HG02973 (cell line): ENCODE results near the gene SPAG9.

Experiments
- ATAC-seq: cut with Tn5 transposase; IDR thresholded peaks from one replicate; pipeline ENCODE4 v1.9.1; 2021; ENCODE audit warnings: moderate library complexity; ENCODE audit not compliant: unreplicated experiment

SPAG9 gene

GRCh38 chr17:50993544-50993943 is 127.1 kb downstream of the SPAG9 start:
- no peak for ATAC-seq

DNA sequence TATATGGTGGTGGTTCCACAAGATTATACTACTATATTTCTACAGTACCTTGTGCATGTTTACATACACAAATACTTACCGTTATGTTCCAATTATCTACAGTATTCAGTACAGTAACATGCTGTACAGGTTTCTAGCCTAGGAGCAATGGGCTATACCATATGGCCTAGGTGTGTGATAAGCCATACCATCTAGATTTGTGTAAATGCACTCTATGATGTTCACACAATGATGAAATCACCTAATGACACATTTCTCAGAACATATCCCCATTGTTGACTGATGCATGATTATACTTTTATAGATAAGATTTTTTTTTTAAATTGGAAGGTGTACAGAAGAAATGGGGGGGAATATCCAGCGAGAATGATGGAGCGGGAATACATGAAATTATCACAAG is 131.5 kb downstream of the SPAG9 start:
- no peak for ATAC-seq

GRCh38 chr17:50988427-50988826 is 132.2 kb downstream of the SPAG9 start:
- ATAC-seq: no peak

DNA sequence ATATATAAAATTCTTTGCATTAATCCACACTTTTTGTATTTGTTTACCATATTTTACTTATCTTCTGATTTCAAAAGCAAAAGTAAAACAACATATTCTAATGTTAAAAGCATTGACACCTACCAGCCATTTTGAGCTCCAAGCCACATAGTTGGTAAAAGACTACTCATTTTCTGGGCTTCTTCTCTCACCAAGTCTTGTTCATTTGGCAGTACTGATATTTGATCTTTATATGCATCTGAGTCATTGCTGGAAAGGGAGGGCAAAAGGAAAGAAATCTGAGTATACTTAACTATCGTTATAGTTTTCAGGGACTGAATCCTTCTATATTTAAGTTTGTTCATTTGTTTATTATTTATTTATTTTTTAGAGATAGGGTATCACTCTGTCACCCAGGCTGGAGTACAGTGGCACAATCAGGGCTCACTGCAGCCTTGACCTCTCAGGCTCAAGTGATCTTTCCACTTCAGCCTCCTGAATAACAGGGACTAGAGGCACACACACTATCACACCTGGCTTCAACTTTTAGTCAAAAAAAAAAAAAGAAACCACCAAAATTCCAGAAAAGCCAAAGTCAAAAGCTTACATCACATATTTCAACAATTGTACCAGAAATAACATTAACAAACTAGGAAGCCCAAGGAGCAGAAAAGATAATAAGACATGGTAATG is 133.5 kb downstream of the SPAG9 start:
- ATAC-seq: no peak

DNA sequence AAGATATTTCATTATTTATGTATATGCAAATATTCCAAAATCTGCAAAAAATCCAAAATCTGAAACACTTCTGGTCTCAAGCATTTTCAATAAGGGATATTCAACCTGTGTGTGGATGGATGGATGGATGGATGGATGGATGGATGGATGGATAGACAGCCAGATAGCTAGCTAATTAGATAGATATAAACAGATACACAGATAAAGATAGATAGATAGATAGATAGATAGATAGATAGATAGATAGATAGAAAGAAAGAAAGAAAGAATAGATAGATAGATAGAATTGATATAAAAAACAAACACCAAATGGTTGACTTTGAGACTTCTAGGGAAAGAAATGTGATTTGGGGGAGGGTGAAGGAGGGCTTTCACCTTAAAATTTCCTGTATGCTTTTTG is 139.4 kb downstream of the SPAG9 start:
- ATAC-seq: no peak

DNA sequence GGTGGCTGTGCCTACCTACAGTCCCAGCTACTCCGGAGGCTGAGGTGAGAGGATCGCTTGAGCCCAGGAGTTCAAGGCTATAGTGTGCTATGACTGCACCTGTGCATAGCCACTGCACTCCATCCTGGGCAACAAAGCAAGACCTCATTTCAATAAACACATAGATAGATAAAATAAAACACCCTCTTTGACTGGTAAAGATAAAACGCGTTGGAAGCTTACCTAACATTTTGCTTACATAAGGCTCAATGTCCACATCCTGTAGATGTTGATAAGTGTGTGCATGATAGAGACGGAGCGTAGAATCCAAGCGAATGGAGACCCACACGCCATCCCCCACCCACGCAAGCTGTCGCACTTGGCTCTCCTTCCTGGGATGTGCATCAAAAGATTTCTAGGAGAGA is 141.1 kb downstream of the SPAG9 start:
- no peak for ATAC-seq

- no peak for ATAC-seq
These were observed 143.0 kb downstream of the SPAG9 start for GRCh38 chr17:50977487-50978159.

- no peak for ATAC-seq
These were observed 143.7 kb downstream of the SPAG9 start for GRCh38 chr17:50976951-50977472.

DNA sequence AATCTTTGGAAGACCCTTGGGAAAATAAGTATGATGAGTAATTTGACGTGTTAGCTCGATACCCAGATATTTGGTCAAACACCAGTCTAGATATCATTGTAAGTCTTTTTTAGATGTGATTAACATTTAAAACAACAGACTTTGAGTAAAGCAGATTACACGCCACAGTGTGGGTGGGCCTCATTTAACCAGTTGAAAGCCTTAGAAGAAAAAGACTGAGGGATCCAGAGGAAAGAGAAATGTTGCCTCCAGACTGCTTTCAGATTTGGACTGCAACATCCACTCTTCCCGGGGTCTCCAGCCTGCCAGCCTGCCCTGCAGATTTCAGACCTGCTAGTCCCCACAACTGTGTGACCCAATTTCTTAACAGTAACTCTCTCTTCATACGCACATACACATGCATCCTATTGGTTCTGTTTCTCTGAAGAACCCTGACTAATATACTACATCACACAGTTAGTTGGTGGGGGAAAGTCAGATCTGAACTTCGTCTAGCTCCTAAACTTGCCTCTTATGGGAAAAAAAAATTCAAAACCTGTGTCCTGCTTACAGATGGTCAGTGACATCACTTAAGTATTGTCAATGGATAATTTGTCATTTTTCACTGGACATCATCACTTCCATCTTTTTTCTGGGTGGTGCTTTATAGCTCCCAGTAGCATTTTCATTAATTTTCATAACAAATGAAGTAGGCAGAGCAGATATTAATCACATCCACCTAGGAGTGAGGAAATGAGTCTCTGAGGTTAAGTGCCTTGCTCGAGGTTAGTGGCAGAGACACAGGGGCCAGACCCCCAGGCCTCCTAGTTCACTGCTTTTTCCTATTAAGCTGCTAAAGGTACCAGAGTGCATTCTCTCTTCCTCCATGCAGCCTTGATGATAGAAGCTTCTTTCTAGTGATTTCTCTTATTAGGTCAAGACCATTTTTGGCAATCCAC is 146.8 kb downstream of the SPAG9 start:
- ATAC-seq: no peak

- no peak for ATAC-seq
These were observed 148.1 kb downstream of the SPAG9 start for GRCh38 chr17:50972577-50972976.

DNA sequence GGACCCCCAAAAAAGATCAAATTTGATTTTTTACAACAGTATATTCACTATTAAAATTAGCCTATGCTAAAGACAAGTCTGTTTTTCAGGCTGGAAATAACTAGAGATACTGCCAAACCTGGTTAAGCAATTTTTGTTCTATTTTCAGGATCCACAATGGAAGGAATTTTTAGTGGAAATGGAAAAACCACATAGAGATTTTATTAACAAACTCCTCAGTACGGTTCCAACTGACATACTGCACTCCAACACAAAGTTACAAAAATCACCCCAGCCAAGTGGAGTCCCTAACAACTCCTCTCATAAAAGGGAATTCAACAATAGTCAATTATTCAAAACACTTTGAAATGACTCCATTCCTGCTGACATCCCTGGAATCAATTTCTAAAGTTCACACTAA is 152.9 kb downstream of the SPAG9 start:
- no peak for ATAC-seq

DNA sequence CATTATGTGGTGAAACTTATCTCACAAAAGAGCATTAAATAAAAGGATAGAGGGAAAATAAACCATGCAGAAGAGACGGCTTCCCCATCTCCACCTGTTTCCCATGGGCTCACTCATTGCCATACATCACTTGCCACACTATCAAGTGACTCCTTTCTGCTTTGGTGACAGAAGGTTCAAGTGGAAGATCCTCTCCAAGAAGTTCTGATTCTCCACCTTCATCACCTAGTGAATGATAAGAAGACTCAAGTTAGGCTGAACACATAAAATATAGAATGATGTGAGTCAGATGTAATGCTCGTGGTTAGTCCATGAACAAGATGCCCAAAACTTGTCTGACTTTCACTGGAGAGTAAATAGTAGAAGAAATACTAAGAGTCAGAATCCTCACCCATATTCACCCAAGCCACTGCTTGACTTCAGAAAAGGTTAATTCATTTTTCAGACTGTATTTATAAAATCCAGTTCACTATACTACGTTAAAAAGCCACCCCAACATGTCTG is 154.5 kb downstream of the SPAG9 start:
- ATAC-seq: no peak

GRCh38 chr17:50963139-50963538 is 157.5 kb downstream of the SPAG9 start:
- no peak for ATAC-seq

GRCh38 chr17:50961282-50962220 is 159.1 kb downstream of the SPAG9 start:
- no peak for ATAC-seq

DNA sequence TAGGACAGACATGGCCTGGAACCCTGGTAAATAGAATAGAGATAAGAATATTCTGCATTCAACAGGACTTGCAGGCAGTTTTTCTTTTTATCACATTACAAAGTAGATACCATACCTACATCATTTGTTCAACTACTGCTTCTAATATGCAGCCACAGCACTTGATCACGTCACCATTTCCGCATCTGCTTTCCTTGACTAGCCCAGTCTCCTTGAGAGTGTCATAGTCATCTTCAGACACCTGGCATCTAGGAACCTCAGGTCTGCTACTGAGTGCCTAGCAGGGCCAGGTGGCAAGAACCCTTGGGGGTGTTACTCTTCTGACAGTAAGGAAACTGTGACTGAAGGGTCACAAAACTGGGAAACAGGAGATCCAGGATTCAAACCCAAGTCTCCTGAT is 161.3 kb downstream of the SPAG9 start:
- no peak for ATAC-seq

DNA sequence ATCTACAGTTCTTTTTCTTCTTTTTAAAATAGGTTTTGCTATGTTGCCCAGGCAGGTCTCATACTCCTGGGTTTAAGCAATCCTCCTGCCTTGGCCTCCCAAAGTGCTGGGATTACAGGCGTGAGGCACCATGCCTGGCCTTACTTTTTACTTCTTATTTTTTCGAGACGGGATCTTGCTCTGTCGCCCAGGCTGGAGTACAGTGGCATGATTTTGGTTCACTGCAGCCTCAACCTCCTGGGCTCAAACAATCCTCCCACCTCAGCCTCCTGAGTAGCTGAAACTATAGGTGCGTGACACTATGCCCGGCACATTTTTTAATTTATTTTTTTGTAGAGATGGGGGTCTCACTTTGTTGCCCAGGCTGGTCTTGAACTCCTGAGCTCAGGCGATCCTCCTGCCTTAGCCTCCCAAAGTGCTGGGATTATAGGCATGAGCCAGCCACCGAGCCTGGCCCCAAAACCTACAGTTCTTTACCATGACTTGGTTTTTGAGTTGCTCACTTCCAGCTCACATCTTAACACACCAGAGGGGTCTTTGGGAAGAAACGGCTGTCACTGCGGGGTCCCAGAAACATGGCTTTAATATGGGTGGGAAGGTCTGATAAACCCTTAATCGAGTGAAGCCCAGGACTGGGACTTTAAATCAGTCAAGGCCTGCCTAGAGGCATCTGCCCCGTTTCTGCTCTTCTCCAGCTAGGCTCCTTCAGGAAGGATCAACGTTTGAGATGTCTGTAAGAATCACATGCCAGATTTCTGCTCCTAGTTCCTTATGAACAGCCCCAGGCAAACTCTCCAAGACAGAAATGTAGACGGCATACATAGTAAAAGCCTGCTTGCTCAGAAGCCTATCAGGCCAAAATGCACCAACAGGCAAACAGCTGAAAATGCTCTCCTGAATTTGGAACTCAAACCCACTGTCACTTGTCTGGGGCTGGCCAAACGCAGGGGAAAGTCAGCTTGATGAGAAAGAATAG is 162.8 kb downstream of the SPAG9 start:
- ATAC-seq: no peak

- peak; percentile 58 for ATAC-seq
These were observed 163.7 kb downstream of the SPAG9 start for GRCh38 chr17:50956750-50957523.

DNA sequence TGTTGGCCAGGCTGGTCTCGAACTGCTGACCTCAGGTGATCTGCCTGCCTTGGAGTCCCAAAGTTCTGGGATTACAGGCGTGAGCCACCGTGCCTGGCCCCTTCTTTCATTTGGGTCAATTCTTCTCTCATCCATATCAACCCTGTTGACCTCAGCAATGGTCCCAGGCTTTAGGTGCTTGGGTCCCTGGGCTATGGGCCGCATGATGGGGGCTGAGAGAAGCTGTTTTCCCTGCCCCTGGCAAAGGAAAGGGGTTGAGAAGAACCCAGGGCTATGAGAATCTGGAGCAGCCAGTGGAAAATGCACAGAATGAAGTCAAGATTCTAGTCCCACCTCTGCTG is 164.3 kb downstream of the SPAG9 start:
- ATAC-seq: no peak
